Heart left ventricle (tissue), 13 donors: ENCODE data around the gene ZMIZ1.

Source experiments
- CTCF ChIP-seq, 12 donors: fragments of 200-600 bp; sonication (generic) in 4 of 12; IDR thresholded peaks; one replicate each; pipeline versions ENCODE4 v1.5.0 to v1.8.0; 2018 to 2022; ENCODE audit warnings: antibody characterized with exemption in 12 of 12, mild to moderate bottlenecking in 5 of 12
- POLR2A ChIP-seq, 2 donors: fragments of 450-650 bp; IDR thresholded peaks; one replicate each; pipeline ENCODE4 v1.6.1; 2017; ENCODE audit warnings: antibody characterized with exemption in 2 of 2, mild to moderate bottlenecking in 2 of 2, moderate library complexity in 2 of 2
- donor health status: ischemic (EF 13 %, LVEDD 7.1; RV severe dilation, severe dysfunction).
- donor health status: DM: no; HTN: yes; CAD: no.
- donor health status: DM: no; HTN: no; CAD: no.
- donor health status: ischemic (EF 25% LVEDD 6.9; RV normal size, moderate dysfunction).
- donor health status: ischemic (EF 25% LVEDD 5.7; RV mildly dilated, moderate dysfunction).
- donor health status: ischemic (EF 35%, LVEDD 5.7; RV mildly dilated, moderate dysfunction).
- donor health status: nonischemic (EF 11% LVEDD 7.7; RV severe dilation, severe dysfunction).
- donor health status: DM: yes; HTN: yes; CAD: no.
- donor health status: PGD.
- donor health status: ischemic (EF 29% LVEDD 5.4; RV normal size, mild dysfunction).
- donor health status: nonischemic (EF 23%, LVEDD 6.1; RV moderate dilation, normal function).

- TF ChIP-seq CTCF (IDR thresholded peaks at IDR 0.05) (no peak), POLR2A (IDR thresholded peaks at IDR 0.05) (no peak)
These were observed 137.7 kb downstream of the ZMIZ1 start for GRCh38 chr10:79206300-79207095.
